ENCODE data around the gene STAMBPL1.

STAMBPL1 gene

GRCh38 chr10:88896372-88896993 lies 16.4 kb downstream of the STAMBPL1 start:
- no peak for DNase-seq

GRCh38 chr10:88896994-88897853 lies 17.2 kb downstream of the STAMBPL1 start:
- no peak for DNase-seq

- DNase-seq = no peak
Measured at GRCh38 chr10:88898727-88899126, 18.7 kb downstream of the STAMBPL1 start.

- DNase-seq = no peak
Measured at GRCh38 chr10:88899886-88900285, 19.8 kb downstream of the STAMBPL1 start.

GRCh38 chr10:88901206-88901983 lies 21.4 kb downstream of the STAMBPL1 start:
- DNase-seq = peak in 1 of 2 donors; percentile 92

- no peak for DNase-seq
Measured at GRCh38 chr10:88901984-88902789, 22.1 kb downstream of the STAMBPL1 start.

- DNase-seq = no peak
Measured at GRCh38 chr10:88903715-88904114, 23.7 kb downstream of the STAMBPL1 start.

- no peak for DNase-seq
Measured at GRCh38 chr10:88906921-88907320, 26.9 kb downstream of the STAMBPL1 start.

- DNase-seq = no peak
Measured at GRCh38 chr10:88908194-88908593, 28.1 kb downstream of the STAMBPL1 start.

- no peak for DNase-seq
Measured at GRCh38 chr10:88911116-88911515, 31.1 kb downstream of the STAMBPL1 start.

- no peak for DNase-seq
Measured at GRCh38 chr10:88911851-88912250, 31.8 kb downstream of the STAMBPL1 start.

- no peak for DNase-seq
Measured at GRCh38 chr10:88913127-88913526, 33.1 kb downstream of the STAMBPL1 start.

GRCh38 chr10:88913788-88914187 lies 33.7 kb downstream of the STAMBPL1 start:
- DNase-seq = no peak

GRCh38 chr10:88915781-88916180 lies 35.7 kb downstream of the STAMBPL1 start:
- DNase-seq = no peak

- DNase-seq = no peak
Measured at GRCh38 chr10:88916231-88916630, 36.2 kb downstream of the STAMBPL1 start.

- DNase-seq = no peak
Measured at GRCh38 chr10:88916986-88917385, 36.9 kb downstream of the STAMBPL1 start.

GRCh38 chr10:88918191-88918905 lies 38.3 kb downstream of the STAMBPL1 start:
- DNase-seq = no peak

- no peak for DNase-seq
Measured at GRCh38 chr10:88919041-88919440, 39.0 kb downstream of the STAMBPL1 start.

- DNase-seq = no peak
Measured at GRCh38 chr10:88920198-88920597, 40.2 kb downstream of the STAMBPL1 start.

- DNase-seq = no peak
Measured at GRCh38 chr10:88920986-88921593, 41.0 kb downstream of the STAMBPL1 start.

- DNase-seq = no peak
Measured at GRCh38 chr10:88922041-88922440, 42.0 kb downstream of the STAMBPL1 start.

- DNase-seq = no peak
Measured at GRCh38 chr10:88923520-88923919, 43.5 kb downstream of the STAMBPL1 start.

All from bone marrow (tissue), 2 donors.